HEK293 (cell line): Measurements from ENCODE around the gene ZBTB8A.

ENCODE experiments used
- CTCF ChIA-PET: fragments of 350-600 bp; formaldehyde crosslinking; extraction: SDS; loops from one replicate; lab custom pipeline; 2021; ENCODE audit warnings: antibody characterized with exemption; lab: Yijun Ruan, JAX
- POLR2A ChIA-PET: fragments of 300-600 bp; formaldehyde crosslinking; extraction: SDS; loops from one replicate; lab custom pipeline; 2020; ENCODE audit warnings: antibody characterized with exemption, inconsistent platforms; lab: Yijun Ruan, JAX
- H3K27ac ChIP-seq: fragments of 200-500 bp; sonication (Bioruptor generic); 2 replicates; pipeline ENCODE4 v1.5.1; 2014; ENCODE audit warnings: low read depth, low read length, control low read depth, inconsistent platforms; ENCODE audit errors: extremely low read depth
- H3K36me3 ChIP-seq, 2 experiments: fragments of 200-500 bp in 1 of 2; sonication (Bioruptor generic) in 1 of 2; 1 replicate in 1 of 2; 2 replicates in 1 of 2; pipeline ENCODE4 v1.5.1; 2014 to 2017; ENCODE audit warnings: inconsistent platforms in 2 of 2, low read length in 2 of 2; ENCODE audit not compliant: control insufficient read depth in 2 of 2, insufficient read depth in 1 of 2
- H3K4me1 ChIP-seq: fragments of 200-500 bp; sonication (Bioruptor generic); 2 replicates; pipeline ENCODE4 v1.5.1; 2014; ENCODE audit warnings: mild to moderate bottlenecking, low read length, inconsistent platforms; ENCODE audit not compliant: control insufficient read depth, insufficient read depth
- H3K4me3 ChIP-seq: 2 replicates; pipeline ENCODE4 v1.5.1; 2011; ENCODE audit warnings: low read depth, mild to moderate bottlenecking, control low read depth, low read length, moderate library complexity
- H3K9me3 ChIP-seq: fragments of 200-500 bp; sonication (Bioruptor generic); 2 replicates; pipeline ENCODE4 v1.5.1; 2014; ENCODE audit warnings: low read depth, low read length, inconsistent platforms; ENCODE audit not compliant: control insufficient read depth, insufficient read depth
- ZFP37 ChIP-seq: fragments of 450-650 bp; formaldehyde crosslinking; IDR thresholded peaks from 2 replicates; pipeline ENCODE4 v1.5.1; 2016; ENCODE audit warnings: missing biosample characterization, missing genetic modification characterization
- ZNF121 ChIP-seq: fragments of 450-650 bp; formaldehyde crosslinking; IDR thresholded peaks from 2 replicates; pipeline ENCODE4 v1.5.1; 2016; ENCODE audit warnings: missing biosample characterization, missing genetic modification characterization
- ZNF544 ChIP-seq: fragments of 450-650 bp; formaldehyde crosslinking; IDR thresholded peaks from 2 replicates; pipeline ENCODE4 v1.5.0; 2017; ENCODE audit warnings: missing biosample characterization, missing genetic modification characterization
- ZNF624 ChIP-seq: fragments of 450-650 bp; formaldehyde crosslinking; IDR thresholded peaks from 2 replicates; pipeline ENCODE4 v1.5.1; 2017; ENCODE audit warnings: missing biosample characterization, missing genetic modification characterization
- ZNF660 ChIP-seq: fragments of 450-650 bp; IDR thresholded peaks from 2 replicates; pipeline ENCODE4 v1.5.1; 2018; ENCODE audit warnings: missing biosample characterization, mild to moderate bottlenecking, missing genetic modification characterization
- TF ChIP-seq, protein P1 (sequence below): fragments of 450-650 bp; formaldehyde crosslinking; IDR thresholded peaks from 2 replicates; pipeline ENCODE4 v1.5.1; 2016; ENCODE audit warnings: missing biosample characterization, missing genetic modification characterization
- TF ChIP-seq, protein P2 (sequence below): fragments of 450-650 bp; formaldehyde crosslinking; conservative IDR thresholded peaks from 2 replicates; pipeline ENCODE4 v1.5.1; 2016; ENCODE audit warnings: low read depth, missing biosample characterization, missing genetic modification characterization
- TF ChIP-seq, protein P3 (sequence below): fragments of 450-650 bp; formaldehyde crosslinking; IDR thresholded peaks from 2 replicates; pipeline ENCODE4 v1.5.1; 2017; ENCODE audit warnings: missing biosample characterization, missing genetic modification characterization
- TF ChIP-seq, protein P4 (sequence below): fragments of 450-650 bp; formaldehyde crosslinking; IDR thresholded peaks from 2 replicates; pipeline ENCODE4 v1.5.1; 2016; ENCODE audit warnings: missing biosample characterization, missing genetic modification characterization

ZBTB8A gene

DNA sequence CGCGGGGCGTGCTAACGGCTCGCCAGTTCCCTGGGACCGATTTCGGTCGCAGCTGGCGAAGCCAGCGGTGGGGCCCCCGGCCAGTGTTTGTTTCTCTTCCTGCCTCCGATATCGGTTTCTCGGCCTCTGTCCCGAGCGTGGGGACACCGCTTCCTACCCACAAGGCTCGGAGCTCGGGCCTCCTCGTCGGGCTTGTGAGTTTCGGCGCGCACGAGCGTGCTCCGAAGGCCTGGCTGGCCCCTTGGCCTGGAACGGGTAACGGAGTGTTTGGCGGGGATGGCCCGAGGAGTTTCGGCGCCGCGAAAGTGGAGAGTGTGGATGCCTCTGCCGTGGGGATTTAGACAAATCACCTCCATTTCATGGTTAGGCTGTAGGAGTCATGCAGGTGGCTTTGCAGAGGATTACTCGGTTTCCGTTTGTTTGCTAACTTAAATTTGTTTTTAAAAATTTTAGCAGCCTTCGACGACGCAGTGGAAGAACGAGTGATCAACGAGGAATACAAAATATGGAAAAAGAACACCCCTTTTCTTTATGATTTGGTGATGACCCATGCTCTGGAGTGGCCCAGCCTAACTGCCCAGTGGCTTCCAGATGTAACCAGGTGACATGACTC is 112.3 kb downstream of the ZBTB8A start (continued):
- TF ChIP-seq, protein P1, sequence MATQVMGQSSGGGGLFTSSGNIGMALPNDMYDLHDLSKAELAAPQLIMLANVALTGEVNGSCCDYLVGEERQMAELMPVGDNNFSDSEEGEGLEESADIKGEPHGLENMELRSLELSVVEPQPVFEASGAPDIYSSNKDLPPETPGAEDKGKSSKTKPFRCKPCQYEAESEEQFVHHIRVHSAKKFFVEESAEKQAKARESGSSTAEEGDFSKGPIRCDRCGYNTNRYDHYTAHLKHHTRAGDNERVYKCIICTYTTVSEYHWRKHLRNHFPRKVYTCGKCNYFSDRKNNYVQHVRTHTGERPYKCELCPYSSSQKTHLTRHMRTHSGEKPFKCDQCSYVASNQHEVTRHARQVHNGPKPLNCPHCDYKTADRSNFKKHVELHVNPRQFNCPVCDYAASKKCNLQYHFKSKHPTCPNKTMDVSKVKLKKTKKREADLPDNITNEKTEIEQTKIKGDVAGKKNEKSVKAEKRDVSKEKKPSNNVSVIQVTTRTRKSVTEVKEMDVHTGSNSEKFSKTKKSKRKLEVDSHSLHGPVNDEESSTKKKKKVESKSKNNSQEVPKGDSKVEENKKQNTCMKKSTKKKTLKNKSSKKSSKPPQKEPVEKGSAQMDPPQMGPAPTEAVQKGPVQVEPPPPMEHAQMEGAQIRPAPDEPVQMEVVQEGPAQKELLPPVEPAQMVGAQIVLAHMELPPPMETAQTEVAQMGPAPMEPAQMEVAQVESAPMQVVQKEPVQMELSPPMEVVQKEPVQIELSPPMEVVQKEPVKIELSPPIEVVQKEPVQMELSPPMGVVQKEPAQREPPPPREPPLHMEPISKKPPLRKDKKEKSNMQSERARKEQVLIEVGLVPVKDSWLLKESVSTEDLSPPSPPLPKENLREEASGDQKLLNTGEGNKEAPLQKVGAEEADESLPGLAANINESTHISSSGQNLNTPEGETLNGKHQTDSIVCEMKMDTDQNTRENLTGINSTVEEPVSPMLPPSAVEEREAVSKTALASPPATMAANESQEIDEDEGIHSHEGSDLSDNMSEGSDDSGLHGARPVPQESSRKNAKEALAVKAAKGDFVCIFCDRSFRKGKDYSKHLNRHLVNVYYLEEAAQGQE (tag by site-specific recombination): 0 out of 2 replicates have a peak, but pooled peaks have one; percentile 7
- TF ChIP-seq ZFP37 (tag by site-specific recombination) (peak; percentile 80; the same call in 1 of the 2 replicates), ZNF660 (0 out of 2 replicates have a peak, but pooled peaks have one; percentile 11), ZNF544 (tag by site-specific recombination) (no peak)
- TF ChIP-seq, protein P2, sequence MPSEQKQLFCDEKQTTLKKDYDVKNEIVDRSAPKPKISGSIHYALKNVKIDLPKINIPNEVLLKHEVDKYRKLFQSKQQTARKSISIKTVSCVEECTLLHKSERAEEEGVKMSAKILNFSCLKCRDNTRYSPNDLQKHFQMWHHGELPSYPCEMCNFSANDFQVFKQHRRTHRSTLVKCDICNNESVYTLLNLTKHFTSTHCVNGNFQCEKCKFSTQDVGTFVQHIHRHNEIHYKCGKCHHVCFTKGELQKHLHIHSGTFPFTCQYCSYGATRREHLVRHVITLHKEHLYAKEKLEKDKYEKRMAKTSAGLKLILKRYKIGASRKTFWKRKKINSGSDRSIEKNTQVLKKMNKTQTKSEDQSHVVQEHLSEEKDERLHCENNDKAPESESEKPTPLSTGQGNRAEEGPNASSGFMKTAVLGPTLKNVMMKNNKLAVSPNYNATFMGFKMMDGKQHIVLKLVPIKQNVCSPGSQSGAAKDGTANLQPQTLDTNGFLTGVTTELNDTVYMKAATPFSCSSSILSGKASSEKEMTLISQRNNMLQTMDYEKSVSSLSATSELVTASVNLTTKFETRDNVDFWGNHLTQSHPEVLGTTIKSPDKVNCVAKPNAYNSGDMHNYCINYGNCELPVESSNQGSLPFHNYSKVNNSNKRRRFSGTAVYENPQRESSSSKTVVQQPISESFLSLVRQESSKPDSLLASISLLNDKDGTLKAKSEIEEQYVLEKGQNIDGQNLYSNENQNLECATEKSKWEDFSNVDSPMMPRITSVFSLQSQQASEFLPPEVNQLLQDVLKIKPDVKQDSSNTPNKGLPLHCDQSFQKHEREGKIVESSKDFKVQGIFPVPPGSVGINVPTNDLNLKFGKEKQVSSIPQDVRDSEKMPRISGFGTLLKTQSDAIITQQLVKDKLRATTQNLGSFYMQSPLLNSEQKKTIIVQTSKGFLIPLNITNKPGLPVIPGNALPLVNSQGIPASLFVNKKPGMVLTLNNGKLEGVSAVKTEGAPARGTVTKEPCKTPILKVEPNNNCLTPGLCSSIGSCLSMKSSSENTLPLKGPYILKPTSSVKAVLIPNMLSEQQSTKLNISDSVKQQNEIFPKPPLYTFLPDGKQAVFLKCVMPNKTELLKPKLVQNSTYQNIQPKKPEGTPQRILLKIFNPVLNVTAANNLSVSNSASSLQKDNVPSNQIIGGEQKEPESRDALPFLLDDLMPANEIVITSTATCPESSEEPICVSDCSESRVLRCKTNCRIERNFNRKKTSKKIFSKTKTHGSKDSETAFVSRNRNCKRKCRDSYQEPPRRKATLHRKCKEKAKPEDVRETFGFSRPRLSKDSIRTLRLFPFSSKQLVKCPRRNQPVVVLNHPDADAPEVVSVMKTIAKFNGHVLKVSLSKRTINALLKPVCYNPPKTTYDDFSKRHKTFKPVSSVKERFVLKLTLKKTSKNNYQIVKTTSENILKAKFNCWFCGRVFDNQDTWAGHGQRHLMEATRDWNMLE (tag by site-specific recombination): no peak
- TF ChIP-seq, protein P3, sequence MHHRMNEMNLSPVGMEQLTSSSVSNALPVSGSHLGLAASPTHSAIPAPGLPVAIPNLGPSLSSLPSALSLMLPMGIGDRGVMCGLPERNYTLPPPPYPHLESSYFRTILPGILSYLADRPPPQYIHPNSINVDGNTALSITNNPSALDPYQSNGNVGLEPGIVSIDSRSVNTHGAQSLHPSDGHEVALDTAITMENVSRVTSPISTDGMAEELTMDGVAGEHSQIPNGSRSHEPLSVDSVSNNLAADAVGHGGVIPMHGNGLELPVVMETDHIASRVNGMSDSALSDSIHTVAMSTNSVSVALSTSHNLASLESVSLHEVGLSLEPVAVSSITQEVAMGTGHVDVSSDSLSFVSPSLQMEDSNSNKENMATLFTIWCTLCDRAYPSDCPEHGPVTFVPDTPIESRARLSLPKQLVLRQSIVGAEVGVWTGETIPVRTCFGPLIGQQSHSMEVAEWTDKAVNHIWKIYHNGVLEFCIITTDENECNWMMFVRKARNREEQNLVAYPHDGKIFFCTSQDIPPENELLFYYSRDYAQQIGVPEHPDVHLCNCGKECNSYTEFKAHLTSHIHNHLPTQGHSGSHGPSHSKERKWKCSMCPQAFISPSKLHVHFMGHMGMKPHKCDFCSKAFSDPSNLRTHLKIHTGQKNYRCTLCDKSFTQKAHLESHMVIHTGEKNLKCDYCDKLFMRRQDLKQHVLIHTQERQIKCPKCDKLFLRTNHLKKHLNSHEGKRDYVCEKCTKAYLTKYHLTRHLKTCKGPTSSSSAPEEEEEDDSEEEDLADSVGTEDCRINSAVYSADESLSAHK (tag by site-specific recombination): peak; percentile 3; the same call in 1 of the 2 replicates
- TF ChIP-seq, protein P4, sequence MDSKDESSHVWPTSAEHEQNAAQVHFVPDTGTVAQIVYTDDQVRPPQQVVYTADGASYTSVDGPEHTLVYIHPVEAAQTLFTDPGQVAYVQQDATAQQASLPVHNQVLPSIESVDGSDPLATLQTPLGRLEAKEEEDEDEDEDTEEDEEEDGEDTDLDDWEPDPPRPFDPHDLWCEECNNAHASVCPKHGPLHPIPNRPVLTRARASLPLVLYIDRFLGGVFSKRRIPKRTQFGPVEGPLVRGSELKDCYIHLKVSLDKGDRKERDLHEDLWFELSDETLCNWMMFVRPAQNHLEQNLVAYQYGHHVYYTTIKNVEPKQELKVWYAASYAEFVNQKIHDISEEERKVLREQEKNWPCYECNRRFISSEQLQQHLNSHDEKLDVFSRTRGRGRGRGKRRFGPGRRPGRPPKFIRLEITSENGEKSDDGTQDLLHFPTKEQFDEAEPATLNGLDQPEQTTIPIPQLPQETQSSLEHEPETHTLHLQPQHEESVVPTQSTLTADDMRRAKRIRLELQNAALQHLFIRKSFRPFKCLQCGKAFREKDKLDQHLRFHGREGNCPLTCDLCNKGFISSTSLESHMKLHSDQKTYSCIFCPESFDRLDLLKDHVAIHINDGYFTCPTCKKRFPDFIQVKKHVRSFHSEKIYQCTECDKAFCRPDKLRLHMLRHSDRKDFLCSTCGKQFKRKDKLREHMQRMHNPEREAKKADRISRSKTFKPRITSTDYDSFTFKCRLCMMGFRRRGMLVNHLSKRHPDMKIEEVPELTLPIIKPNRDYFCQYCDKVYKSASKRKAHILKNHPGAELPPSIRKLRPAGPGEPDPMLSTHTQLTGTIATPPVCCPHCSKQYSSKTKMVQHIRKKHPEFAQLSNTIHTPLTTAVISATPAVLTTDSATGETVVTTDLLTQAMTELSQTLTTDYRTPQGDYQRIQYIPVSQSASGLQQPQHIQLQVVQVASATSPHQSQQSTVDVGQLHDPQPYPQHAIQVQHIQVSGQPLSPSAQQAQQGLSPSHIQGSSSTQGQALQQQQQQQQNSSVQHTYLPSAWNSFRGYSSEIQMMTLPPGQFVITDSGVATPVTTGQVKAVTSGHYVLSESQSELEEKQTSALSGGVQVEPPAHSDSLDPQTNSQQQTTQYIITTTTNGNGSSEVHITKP (tag by site-specific recombination): peak; percentile 92

DNA sequence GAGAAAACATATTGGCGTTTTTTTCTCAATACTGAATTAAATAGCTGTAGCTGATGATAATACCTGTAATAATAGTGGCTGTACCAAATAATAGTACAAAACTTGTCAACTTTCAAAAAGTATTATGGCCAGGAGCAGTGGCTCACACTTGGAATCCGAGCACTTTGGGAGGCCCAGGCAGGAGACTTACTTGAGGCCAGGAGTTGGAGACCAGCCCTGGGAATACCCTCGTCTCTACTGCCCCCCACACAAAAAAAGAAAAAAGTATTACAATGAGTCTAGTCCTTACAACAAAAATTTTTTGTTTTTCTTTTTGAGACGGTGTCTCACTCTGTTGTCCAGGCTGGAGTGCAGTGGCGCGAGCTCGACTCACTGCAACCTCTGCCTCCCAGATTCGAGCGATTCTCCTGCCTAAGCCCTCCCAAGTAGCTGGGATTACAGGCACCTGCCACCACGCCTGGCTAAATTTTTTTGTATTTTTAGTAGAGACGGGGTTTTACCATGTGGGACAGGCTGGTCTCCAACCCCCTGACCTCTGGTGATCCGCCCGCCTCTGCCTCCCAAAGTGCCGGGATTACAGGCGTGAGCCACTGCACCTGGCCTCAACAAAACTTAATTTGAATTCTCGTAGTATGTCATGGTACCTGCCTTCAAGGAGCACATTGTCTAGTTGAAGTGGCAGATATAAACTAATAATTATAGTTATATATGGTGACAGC is 113.2 kb downstream of the ZBTB8A start:
- Histone ChIP-seq H3K9me3 (no peaks in the 10 kb centered on the region), H3K4me3 (peak overlapping the region; percentile 94), H3K36me3 (peaks cover 35 to 61% of the 10 kb centered on the region in 2 experiments), H3K4me1 (no peaks in the 10 kb centered on the region), H3K27ac (no peak overlapping the region)
- ChIA-PET POLR2A (interaction anchor here (2.1 kb wide), 1 partner anchor 38 kb away, joined by 7 read pairs; no protein-coding TSS in a partner anchor), CTCF (interaction anchor here (0.7 kb wide), 1 partner anchor 570 kb away, joined by 3 read pairs; no protein-coding TSS in a partner anchor)
- peak; percentile 81 for TF ChIP-seq ZNF121
- no peak for TF ChIP-seq ZNF624 (tag by site-specific recombination)
